NB4 (cell line): ENCODE data around the gene SLC22A13.

Experiments
- MYC ChIP-seq: IDR thresholded peaks from 2 replicates; pipeline ENCODE4 v1.6.1; 2011; ENCODE audit warnings: low read depth, low read length
- POLR2A ChIP-seq: IDR thresholded peaks from 2 replicates; pipeline ENCODE4 v1.6.1; 2011; ENCODE audit warnings: mild to moderate bottlenecking; ENCODE audit not compliant: insufficient read length; ENCODE audit errors: extremely low read depth
- TF ChIP-seq, protein P1 (sequence below): IDR thresholded peaks from 2 replicates; pipeline ENCODE4 v1.6.1; 2011; ENCODE audit warnings: low read depth, low read length
- TF ChIP-seq, protein P2 (sequence below): IDR thresholded peaks from one replicate; pipeline ENCODE4 v1.5.1; 2012; ENCODE audit warnings: low read depth, low read length

DNA sequence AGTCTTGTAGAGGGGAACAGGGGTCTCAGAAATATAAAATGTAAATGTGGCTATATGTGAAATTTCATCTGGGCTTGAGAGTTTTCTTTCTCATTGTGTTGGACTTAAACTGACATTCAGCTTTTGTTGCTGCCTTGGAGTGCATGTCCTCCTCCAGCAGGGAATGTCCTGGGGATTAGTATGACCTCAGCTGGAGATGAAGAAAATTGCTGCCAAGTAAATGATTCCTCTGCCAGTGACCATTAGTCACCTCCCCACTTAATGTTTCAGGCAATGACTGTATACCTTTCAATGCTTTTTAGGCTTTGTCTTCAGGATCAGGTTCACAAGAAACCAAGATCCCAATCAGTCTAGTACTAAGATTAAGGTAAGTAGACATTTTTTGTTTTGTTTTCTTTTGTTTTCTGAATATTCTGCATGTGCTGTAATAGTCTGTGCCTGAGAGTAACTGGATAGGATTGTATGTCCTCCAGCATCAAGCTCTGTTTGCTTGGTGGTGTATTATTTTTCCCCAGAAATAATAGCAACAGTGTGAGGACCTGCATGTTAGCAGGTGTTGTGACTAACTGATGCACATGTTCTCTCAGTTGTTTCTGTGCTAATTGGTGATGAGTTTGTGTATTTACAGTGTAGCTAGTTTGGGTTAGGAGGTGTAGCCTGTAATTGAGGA lies 18.1 kb upstream of the SLC22A13 start:
- TF ChIP-seq, protein P1, sequence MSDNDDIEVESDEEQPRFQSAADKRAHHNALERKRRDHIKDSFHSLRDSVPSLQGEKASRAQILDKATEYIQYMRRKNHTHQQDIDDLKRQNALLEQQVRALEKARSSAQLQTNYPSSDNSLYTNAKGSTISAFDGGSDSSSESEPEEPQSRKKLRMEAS: no peak
- TF ChIP-seq, protein P2, sequence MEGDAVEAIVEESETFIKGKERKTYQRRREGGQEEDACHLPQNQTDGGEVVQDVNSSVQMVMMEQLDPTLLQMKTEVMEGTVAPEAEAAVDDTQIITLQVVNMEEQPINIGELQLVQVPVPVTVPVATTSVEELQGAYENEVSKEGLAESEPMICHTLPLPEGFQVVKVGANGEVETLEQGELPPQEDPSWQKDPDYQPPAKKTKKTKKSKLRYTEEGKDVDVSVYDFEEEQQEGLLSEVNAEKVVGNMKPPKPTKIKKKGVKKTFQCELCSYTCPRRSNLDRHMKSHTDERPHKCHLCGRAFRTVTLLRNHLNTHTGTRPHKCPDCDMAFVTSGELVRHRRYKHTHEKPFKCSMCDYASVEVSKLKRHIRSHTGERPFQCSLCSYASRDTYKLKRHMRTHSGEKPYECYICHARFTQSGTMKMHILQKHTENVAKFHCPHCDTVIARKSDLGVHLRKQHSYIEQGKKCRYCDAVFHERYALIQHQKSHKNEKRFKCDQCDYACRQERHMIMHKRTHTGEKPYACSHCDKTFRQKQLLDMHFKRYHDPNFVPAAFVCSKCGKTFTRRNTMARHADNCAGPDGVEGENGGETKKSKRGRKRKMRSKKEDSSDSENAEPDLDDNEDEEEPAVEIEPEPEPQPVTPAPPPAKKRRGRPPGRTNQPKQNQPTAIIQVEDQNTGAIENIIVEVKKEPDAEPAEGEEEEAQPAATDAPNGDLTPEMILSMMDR: no peak
- TF ChIP-seq POLR2A (no peak), MYC (no peak)
